NB4 (cell line): ENCODE data around the gene SEMA3E.

Source experiments
- DNase-seq: peaks from one replicate; pipeline ENCODE4 v3.0.0; 2010; ENCODE audit warnings: low read depth
- H3K4me3 ChIP-seq: one replicate; pipeline ENCODE4 v1.5.1; 2011; ENCODE audit warnings: mild to moderate bottlenecking, low read depth, low read length, moderate library complexity
- CTCF ChIP-seq: IDR thresholded peaks from one replicate; pipeline ENCODE4 v1.5.1; 2012; ENCODE audit warnings: low read depth, low read length
- MYC ChIP-seq: IDR thresholded peaks from 2 replicates; pipeline ENCODE4 v1.6.1; 2011; ENCODE audit warnings: low read depth, low read length
- POLR2A ChIP-seq: IDR thresholded peaks from 2 replicates; pipeline ENCODE4 v1.6.1; 2011; ENCODE audit warnings: mild to moderate bottlenecking; ENCODE audit not compliant: insufficient read length; ENCODE audit errors: extremely low read depth
- TF ChIP-seq, protein P1 (sequence below): IDR thresholded peaks from 2 replicates; pipeline ENCODE4 v1.6.1; 2011; ENCODE audit warnings: low read depth, low read length

The SEMA3E gene

DNA sequence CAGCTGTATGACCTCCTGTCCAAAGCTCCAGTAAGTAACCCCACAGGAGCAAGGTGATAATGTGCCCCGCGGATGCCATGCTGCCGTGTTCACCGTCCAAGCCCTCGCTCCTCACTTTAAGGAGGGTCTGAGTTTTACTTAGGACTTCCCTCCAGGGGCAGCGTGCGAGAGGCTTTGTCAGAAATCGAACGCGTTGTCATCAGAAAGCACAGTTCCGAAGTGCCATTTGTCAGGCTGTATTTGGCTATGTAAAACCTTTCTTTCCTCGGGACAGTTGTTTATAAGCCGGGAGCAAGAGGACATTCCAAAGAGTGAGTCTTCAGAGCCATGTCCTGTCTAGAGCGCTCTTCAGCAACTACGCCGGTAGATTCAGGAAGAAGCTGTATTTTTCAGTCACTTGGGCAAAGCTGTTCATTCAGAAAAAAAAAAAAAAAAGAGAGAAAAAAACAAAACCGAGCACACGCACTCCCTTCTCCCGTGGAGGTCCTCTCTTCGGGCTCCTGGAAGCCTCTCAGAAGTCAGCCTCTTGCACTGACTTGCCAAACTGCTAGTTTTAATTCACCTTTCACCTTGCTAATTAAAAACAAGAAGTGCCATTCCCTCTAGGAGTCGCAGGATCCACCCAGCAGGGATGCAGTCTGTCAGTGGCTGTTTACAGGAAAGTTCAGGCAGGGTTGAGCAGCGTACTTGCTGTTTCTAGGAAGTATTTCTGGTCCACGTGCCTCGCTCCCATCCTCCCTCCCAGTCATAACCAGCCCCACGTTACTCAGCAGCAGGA is at the start of gene SEMA3E:
Gene SEMA3E (minus strand): TSS at position 676 of the 778 bp plus-strand sequence.
- no peak for TF ChIP-seq MYC
- no peak for DNase-seq
- no peak within 1 kb of the TSS for H3K4me3 ChIP-seq

DNA sequence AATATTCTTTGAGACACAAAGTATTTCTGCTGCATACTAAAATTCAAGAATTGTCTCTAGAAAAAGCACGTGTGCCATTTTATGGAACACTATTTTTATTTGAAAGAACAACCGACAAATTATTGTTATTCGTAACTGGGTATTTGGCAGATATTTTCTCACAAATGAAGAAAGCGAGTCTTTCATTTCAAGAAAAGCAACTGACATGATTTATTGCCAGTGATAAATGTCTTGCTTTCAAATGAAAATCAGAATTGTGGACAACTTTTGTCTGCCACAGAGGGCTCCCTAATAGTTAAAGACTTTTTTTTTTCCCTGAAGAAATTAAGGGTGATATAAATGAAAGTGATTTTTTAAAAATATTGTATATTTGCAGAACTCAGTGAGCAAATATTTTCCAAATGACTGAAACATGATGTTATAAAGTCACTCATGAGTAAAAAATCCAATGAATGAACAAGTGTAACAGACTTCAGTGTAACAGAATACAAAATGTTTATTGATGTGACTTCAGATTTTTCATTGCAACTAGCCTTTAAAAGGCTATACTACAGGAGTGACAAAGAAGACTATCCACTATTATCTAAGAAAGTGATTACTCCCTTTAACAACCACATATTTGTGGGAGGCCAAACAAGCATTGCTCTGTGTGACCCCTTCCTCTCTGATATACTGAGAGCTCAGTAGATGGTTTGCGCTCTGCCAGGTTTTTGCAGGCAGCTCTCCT is 49.0 kb upstream of the SEMA3E start:
- TF ChIP-seq, protein P1, sequence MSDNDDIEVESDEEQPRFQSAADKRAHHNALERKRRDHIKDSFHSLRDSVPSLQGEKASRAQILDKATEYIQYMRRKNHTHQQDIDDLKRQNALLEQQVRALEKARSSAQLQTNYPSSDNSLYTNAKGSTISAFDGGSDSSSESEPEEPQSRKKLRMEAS: no peak
- no peak for TF ChIP-seq POLR2A
- TF ChIP-seq CTCF: no peak
- TF ChIP-seq MYC: no peak

GRCh38 chr7:83696101-83696500 is 47.2 kb upstream of the SEMA3E start:
- TF ChIP-seq CTCF (no peak), MYC (no peak), POLR2A (no peak)
- TF ChIP-seq, protein P1: no peak
- no peak overlapping the region for H3K4me3 ChIP-seq
- no peak for DNase-seq

More for the DNA sequence above, 49.0 kb upstream of the SEMA3E start:
- DNase-seq: no peak
- no peak overlapping the region for H3K4me3 ChIP-seq

DNA sequence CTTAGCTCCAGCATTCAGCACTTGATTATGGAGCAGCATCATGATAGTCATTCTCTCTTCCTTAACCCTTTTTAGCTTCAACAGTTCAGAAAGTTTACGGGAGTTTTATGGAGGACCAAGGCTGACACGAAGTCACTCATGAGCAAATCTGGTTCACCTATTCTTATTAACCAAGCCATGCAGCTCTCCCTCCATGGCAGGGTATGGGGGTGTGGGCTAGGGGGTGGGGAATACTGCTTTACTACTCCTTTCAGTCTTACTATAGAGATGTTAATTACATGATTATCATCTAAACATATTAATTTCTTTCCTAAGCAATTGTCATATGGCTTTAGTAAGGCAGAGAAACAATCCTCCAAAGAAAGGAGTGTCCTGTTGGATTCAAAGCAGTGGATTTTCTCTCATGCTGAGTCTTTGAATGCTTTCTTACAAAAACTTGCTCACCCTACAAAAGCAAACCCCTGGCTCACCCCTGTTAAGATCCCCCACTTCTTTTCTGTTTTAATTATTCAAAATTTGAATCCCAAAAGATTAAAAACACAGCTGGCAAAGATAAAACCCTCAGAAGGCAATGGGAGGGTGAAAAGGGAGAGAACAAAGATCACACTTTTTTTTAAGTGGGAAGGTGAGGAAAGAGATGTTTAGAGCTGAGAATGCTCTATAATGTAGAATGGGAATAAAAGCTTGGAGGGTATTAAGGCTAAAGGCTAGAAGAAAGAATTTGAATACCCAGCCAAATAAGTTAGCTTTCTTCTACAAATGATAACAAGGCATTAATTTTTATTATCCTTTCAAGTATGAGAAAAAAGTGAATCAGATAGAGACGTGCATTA is 46.4 kb upstream of the SEMA3E start:
- no peak overlapping the region for H3K4me3 ChIP-seq
- no peak for TF ChIP-seq CTCF
- TF ChIP-seq, protein P1: no peak
- TF ChIP-seq MYC: no peak
- no peak for TF ChIP-seq POLR2A
- no peak for DNase-seq

DNA sequence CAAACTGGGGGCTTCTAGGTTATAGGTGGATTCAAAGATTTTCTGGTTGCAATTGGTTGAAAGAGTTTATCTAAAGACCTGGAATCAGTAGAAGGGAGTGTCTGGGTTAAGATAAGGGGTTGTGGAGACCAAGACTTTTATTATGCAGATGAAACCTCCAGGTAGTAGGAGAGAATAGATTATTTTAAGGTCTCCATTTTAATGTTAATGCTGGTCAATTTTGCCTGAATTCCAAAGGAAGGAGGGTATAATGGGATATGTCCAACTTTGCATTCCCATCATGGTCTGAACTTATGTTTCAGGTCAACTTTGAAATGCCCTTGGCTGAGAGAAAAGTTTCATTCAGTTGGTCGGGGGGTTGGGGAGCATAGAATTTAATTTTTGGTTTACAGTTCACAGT is 44.3 kb upstream of the SEMA3E start:
- no peak overlapping the region for H3K4me3 ChIP-seq
- no peak for DNase-seq
- TF ChIP-seq POLR2A: no peak

GRCh38 chr7:83691095-83691494 is 42.2 kb upstream of the SEMA3E start:
- no peak for DNase-seq
- TF ChIP-seq CTCF (no peak), POLR2A (no peak), MYC (no peak)
- TF ChIP-seq, protein P1: no peak
- no peak overlapping the region for H3K4me3 ChIP-seq
